HCT116 (cell line): ENCODE measurements around the gene SART3. TPM values are rescaled to one million over a fixed set of nuclear protein-coding genes. Genes with fewer than 3 reads are reported as not detected.

Source experiments
- ATAC-seq: fragments of 200-7000 bp; cut with Tn5 transposase; 2 replicates; pipeline ENCODE4 v1.9.1; 2020; ENCODE audit warnings: mild to moderate bottlenecking, moderate library complexity
- BruUV-seq: library from RNA; stranded (reverse); fragments of 400-500 nt; replicated peaks from 2 replicates; lab custom pipeline; 2021; lab: Mats Ljungman, UMichigan
- CTCF ChIA-PET: fragments of 300-600 bp; sonication (Branson Sonifier 250); formaldehyde crosslinking; loops from one replicate; lab custom pipeline; 2021; ENCODE audit warnings: antibody characterized with exemption; lab: Charles Lee
- POLR2A ChIA-PET: fragments of 300-600, 350-600 bp; sonication (Branson Sonifier 250); formaldehyde crosslinking; loops from one replicate; lab custom pipeline; 2021; ENCODE audit warnings: antibody characterized with exemption; lab: Charles Lee
- RAD21 ChIA-PET, 2 experiments: fragments of 300-600 bp; sonication (Branson Sonifier 250); formaldehyde crosslinking; loops; one replicate each; lab custom pipeline; 2023; ENCODE audit warnings: low total read pairs in 2 of 2; ENCODE audit not compliant: uncharacterized antibody in 2 of 2, unreplicated experiment in 2 of 2, low non-redundant PET in 1 of 2; lab: Charles Lee
- DNase-seq: peaks from one replicate; pipeline ENCODE4 v3.0.0-alpha.2; 2010; ENCODE audit warnings: low read depth, low spot score
- H2AFZ ChIP-seq: fragments of 200-600 bp; shearing (Covaris generic), sonication (generic); 2 replicates; pipeline ENCODE4 v1.6.1; 2017; ENCODE audit warnings: low read depth, mixed run types, mixed read lengths, antibody characterized with exemption, low read length; ENCODE audit not compliant: poor library complexity, severe bottlenecking
- H3K27ac ChIP-seq: 2 replicates; pipeline ENCODE4 v1.5.1; 2012; ENCODE audit warnings: low read depth, low read length
- H3K27me3 ChIP-seq: fragments of 200-600 bp; sonication (generic); 2 replicates; pipeline ENCODE4 v1.6.1; 2016; ENCODE audit warnings: mixed run types, low read length, mixed read lengths; ENCODE audit not compliant: insufficient read depth
- H3K36me3 ChIP-seq, 2 experiments: fragments of 200-500 bp in 1 of 2; fragments of 200-600 bp in 1 of 2; sonication (Bioruptor generic) in 1 of 2; sonication (generic) in 1 of 2; 2 replicates each; pipeline versions ENCODE4 v1.5.1 to v1.6.1; 2014 to 2016; ENCODE audit warnings: low read length in 2 of 2, inconsistent platforms in 1 of 2, mixed read lengths in 1 of 2, mixed run types in 1 of 2; ENCODE audit not compliant: insufficient read depth in 2 of 2, control insufficient read depth in 1 of 2
- H3K4me1 ChIP-seq, 2 experiments: fragments of 200-600 bp in 1 of 2; sonication (generic) in 1 of 2; 2 replicates each; pipeline versions ENCODE4 v1.5.1 to v1.6.1; 2012 to 2017; ENCODE audit warnings: low read length in 2 of 2, inconsistent platforms in 1 of 2, mild to moderate bottlenecking in 1 of 2, mixed read lengths in 1 of 2, mixed run types in 1 of 2, moderate library complexity in 1 of 2; ENCODE audit not compliant: insufficient read depth in 2 of 2, control insufficient read depth in 1 of 2
- H3K4me2 ChIP-seq: fragments of 200-600 bp; sonication (generic); 2 replicates; pipeline ENCODE4 v1.6.1; 2017; ENCODE audit warnings: mixed run types, low read length, mixed read lengths
- H3K4me3 ChIP-seq, 2 experiments: fragments of 200-600 bp in 1 of 2; sonication (generic) in 1 of 2; replicated peaks in 1 of 2; 2 replicates each; pipeline ENCODE4 v1.5.1; 2011 to 2016; ENCODE audit warnings: low read length in 2 of 2, control low read depth in 1 of 2, low read depth in 1 of 2, mild to moderate bottlenecking in 1 of 2, mixed read lengths in 1 of 2, mixed run types in 1 of 2
- H3K79me2 ChIP-seq: fragments of 200-600 bp; sonication (generic); 2 replicates; pipeline ENCODE4 v1.6.1; 2017; ENCODE audit warnings: mild to moderate bottlenecking, mixed run types, low read length, moderate library complexity, mixed read lengths; ENCODE audit not compliant: insufficient read depth
- H3K9ac ChIP-seq: fragments of 200-600 bp; sonication (generic); 2 replicates; pipeline ENCODE4 v1.6.1; 2016; ENCODE audit warnings: low read length, mixed read lengths
- H3K9me2 ChIP-seq: fragments of 200-600 bp; sonication (generic), shearing (Covaris generic); 2 replicates; pipeline ENCODE4 v1.6.1; 2017; ENCODE audit warnings: mixed run types, mild to moderate bottlenecking, moderate library complexity; ENCODE audit not compliant: insufficient read depth
- H3K9me3 ChIP-seq, 2 experiments: fragments of 200-500 bp in 1 of 2; fragments of 200-600 bp in 1 of 2; sonication (Bioruptor generic) in 1 of 2; sonication (generic) in 1 of 2; 2 replicates each; pipeline ENCODE4 v1.6.1; 2014 to 2017; ENCODE audit warnings: low read length in 2 of 2, mixed read lengths in 2 of 2, inconsistent platforms in 1 of 2, low read depth in 1 of 2, mild to moderate bottlenecking in 1 of 2, mixed run types in 1 of 2, moderate library complexity in 1 of 2; ENCODE audit not compliant: control insufficient read depth in 1 of 2, insufficient read depth in 1 of 2
- H4K20me1 ChIP-seq: fragments of 200-600 bp; sonication (generic), shearing (Covaris generic); 2 replicates; pipeline ENCODE4 v1.6.1; 2017; ENCODE audit warnings: mixed run types, mild to moderate bottlenecking, moderate library complexity; ENCODE audit not compliant: insufficient read depth
- POLR2AphosphoS5 ChIP-seq: IDR thresholded peaks from 2 replicates; pipeline ENCODE4 v1.6.1; 2011; ENCODE audit warnings: mild to moderate bottlenecking, low read depth, low read length, moderate library complexity
- SIN3A ChIP-seq: IDR thresholded peaks from 2 replicates; pipeline ENCODE4 v1.6.1; 2012; ENCODE audit warnings: low read depth
- TCF7L2 ChIP-seq: IDR thresholded peaks from 2 replicates; pipeline ENCODE4 v1.7.0; 2011; ENCODE audit warnings: borderline replicate concordance, inconsistent platforms; ENCODE audit not compliant: insufficient read depth, insufficient read length; ENCODE audit errors: extremely low read depth
- ZFX ChIP-seq: fragments of 450-650 bp; IDR thresholded peaks from 2 replicates; pipeline ENCODE4 v1.6.1; 2017
- intact Hi-C: fragments of 100-400 bp; cut with micrococcal nuclease; formaldehyde crosslinking; loops from 2 replicates; pipeline ENCODE4 v1.10.0; 2022
- total RNA-seq: library from RNA; stranded (reverse); gene quantifications from one replicate; pipeline ENCODE4 v1.2.1, GENCODE V29; 2021; ENCODE audit not compliant: unreplicated experiment
- TF ChIP-seq, protein P1 (sequence below): IDR thresholded peaks from 2 replicates; pipeline ENCODE4 v1.6.1; 2012
- TF ChIP-seq, protein P2 (sequence below), 3 experiments: fragments of 200-600 bp in 1 of 3; sonication (generic) in 1 of 3; IDR thresholded peaks in 2 of 3; conservative IDR thresholded peaks in 1 of 3; 2 replicates each; pipeline ENCODE4 v1.5.1; 2012 to 2017; ENCODE audit warnings: low read depth in 2 of 3, low read length in 2 of 3, antibody characterized with exemption in 1 of 3, borderline replicate concordance in 1 of 3, control low read depth in 1 of 3, mild to moderate bottlenecking in 1 of 3, mixed read lengths in 1 of 3, mixed run types in 1 of 3, moderate library complexity in 1 of 3; ENCODE audit not compliant: insufficient read depth in 1 of 3

SART3 gene
- total RNA-seq, 1 experiment from 2014 or later: 76.1 TPM

DNA sequence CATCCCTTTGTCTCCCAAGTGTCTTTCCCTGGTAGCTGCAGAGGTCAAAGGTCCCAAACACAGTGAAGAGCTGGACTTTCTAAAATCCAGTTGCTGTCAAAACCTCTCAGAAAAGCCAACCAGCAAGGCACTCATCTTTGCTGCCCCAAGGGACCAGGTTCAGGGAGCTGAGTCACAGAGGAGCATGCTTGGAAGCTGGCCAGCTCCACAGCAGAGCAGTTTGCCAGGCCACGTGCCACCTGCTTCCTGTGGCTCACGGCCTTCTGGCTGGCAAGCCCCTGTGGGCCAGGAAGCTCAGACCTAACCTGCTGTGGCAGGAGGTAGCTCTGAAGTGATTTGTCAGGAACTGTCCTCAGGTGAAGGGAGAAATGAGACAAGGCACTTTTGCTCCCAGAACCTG is 5.0 kb upstream of the SART3 start:
- Histone ChIP-seq H3K4me3 (no peak overlapping the region), H3K79me2 (peaks cover 23% of the 10 kb centered on the region), H3K4me2 (peak overlapping the region; percentile 51), H3K27me3 (no peaks in the 10 kb centered on the region), H3K4me1 (peaks cover 23 to 39% of the 10 kb centered on the region in 2 experiments), H4K20me1 (no peaks in the 10 kb centered on the region), H3K27ac (peak overlapping the region; percentile 58), H3K9me2 (no peaks in the 10 kb centered on the region)
- POLR2A ChIA-PET: no interaction called here
- CTCF ChIA-PET: interaction anchor here (0.7 to 2.1 kb wide), 5 partner anchors 52 to 648 kb away, joined by 3 to 11 read pairs (median 3); partner anchors contain the start of gene ALKBH2
- DNase-seq (peak; percentile 80), ATAC-seq (peak; percentile 26)
- TF ChIP-seq POLR2AphosphoS5 (peak; percentile 74), ZFX (0 out of 2 replicates have a peak, but pooled peaks have one; percentile 11), SIN3A (no peak), TCF7L2 (peak; percentile 55)
- TF ChIP-seq, protein P1, sequence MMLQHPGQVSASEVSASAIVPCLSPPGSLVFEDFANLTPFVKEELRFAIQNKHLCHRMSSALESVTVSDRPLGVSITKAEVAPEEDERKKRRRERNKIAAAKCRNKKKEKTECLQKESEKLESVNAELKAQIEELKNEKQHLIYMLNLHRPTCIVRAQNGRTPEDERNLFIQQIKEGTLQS: no peak
- TF ChIP-seq, protein P2, sequence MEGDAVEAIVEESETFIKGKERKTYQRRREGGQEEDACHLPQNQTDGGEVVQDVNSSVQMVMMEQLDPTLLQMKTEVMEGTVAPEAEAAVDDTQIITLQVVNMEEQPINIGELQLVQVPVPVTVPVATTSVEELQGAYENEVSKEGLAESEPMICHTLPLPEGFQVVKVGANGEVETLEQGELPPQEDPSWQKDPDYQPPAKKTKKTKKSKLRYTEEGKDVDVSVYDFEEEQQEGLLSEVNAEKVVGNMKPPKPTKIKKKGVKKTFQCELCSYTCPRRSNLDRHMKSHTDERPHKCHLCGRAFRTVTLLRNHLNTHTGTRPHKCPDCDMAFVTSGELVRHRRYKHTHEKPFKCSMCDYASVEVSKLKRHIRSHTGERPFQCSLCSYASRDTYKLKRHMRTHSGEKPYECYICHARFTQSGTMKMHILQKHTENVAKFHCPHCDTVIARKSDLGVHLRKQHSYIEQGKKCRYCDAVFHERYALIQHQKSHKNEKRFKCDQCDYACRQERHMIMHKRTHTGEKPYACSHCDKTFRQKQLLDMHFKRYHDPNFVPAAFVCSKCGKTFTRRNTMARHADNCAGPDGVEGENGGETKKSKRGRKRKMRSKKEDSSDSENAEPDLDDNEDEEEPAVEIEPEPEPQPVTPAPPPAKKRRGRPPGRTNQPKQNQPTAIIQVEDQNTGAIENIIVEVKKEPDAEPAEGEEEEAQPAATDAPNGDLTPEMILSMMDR (IDR thresholded peaks at IDR 0.05 in 2 of 3, conservative IDR thresholded peaks at IDR 0.05 in 1 of 3; ENCODE audit: borderline replicate concordance in 1 of 3, insufficient read depth in 1 of 3, low read depth in 2 of 3, low read length in 2 of 3): no peak
- TF ChIP-seq, all 23 proteins: peak for 3
- intact Hi-C loops: loop anchor here (5.0 to 10.0 kb wide), 2 partner anchors 269 to 386 kb away; no protein-coding TSS in a partner anchor
- no peaks in the 10 kb centered on the region for H3K9me3 ChIP-seq
- peak overlapping the region; percentile 55 for H3K9ac ChIP-seq
- H2AFZ ChIP-seq: no peak overlapping the region
- RAD21 ChIA-PET: no interaction called here
- H3K36me3 ChIP-seq: peaks cover 26 to 38% of the 10 kb centered on the region in 2 experiments
- BruUV-seq: no TSS peak
